ENCODE data around the gene MRFAP1.

The MRFAP1 gene

GRCh38 chr4:6632125-6632524 lies 8.4 kb upstream of the MRFAP1 start:
- TF ChIP-seq, protein P1, sequence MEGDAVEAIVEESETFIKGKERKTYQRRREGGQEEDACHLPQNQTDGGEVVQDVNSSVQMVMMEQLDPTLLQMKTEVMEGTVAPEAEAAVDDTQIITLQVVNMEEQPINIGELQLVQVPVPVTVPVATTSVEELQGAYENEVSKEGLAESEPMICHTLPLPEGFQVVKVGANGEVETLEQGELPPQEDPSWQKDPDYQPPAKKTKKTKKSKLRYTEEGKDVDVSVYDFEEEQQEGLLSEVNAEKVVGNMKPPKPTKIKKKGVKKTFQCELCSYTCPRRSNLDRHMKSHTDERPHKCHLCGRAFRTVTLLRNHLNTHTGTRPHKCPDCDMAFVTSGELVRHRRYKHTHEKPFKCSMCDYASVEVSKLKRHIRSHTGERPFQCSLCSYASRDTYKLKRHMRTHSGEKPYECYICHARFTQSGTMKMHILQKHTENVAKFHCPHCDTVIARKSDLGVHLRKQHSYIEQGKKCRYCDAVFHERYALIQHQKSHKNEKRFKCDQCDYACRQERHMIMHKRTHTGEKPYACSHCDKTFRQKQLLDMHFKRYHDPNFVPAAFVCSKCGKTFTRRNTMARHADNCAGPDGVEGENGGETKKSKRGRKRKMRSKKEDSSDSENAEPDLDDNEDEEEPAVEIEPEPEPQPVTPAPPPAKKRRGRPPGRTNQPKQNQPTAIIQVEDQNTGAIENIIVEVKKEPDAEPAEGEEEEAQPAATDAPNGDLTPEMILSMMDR (IDR thresholded peaks at IDR 0.05; ENCODE audit: insufficient read depth, low read length, poor library complexity, severe bottlenecking), result no peak
- DNase-seq (ENCODE audit: extremely low read depth, insufficient read length), result no peak
- Histone ChIP-seq H3K4me3 (replicated peaks; ENCODE audit: low read depth, low read length) (no peak overlapping the region), H3K36me3 (ENCODE audit: control insufficient read depth, insufficient read depth, low read length) (no peaks in the 10 kb centered on the region), H3K27me3 (replicated peaks; ENCODE audit: control insufficient read depth, insufficient read depth, low read length) (no peaks in the 10 kb centered on the region)

DNA sequence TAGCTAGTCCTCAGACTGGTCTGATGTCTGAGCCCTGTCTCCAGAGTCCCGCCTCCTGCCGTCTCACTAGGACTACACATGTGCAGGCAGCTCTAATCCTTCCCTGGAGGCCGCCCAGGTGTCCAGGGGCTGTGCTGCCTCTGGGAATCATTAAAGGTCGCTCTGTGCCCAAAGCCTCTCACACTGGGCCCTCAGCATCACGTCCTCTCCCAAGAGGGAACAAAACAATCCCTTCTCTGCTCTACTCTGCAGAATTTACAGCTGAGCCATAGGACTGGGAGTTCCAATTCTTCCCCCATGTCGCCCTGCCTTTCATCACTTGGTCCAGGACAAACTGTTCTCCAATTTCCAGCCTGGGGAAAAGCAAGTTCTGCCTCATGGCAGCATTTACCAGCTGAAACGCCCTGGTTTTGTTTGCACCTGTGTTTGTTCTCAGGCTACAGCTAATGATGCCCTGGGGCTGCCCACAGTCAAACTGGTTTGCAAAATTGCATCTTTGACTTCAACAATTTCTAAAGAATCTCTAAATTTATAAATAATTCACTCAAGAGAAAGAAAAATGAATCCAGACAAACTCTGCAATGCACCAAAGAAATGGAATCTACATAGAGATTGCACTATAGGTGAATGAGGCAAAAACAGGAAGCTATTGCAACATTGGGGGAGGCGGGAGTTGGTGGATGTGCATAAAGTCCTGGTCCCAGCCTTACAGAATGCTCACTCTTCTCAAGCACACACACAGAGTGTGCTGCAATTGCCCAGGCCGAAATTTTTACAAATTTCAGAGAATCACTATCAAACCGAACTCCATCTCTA lies 7.2 kb upstream of the MRFAP1 start:
- TF ChIP-seq, protein P1 (IDR thresholded peaks at IDR 0.05; ENCODE audit: insufficient read depth, low read length, poor library complexity, severe bottlenecking), result no peak
- no peaks in the 10 kb centered on the region for H3K36me3 ChIP-seq (ENCODE audit: control insufficient read depth, insufficient read depth, low read length)
- H3K4me3 ChIP-seq (replicated peaks; ENCODE audit: low read depth, low read length), result no peak overlapping the region
- no peak for DNase-seq (ENCODE audit: extremely low read depth, insufficient read length)
- no peaks in the 10 kb centered on the region for H3K27me3 ChIP-seq (replicated peaks; ENCODE audit: control insufficient read depth, insufficient read depth, low read length)

GRCh38 chr4:6634746-6635145 lies 5.7 kb upstream of the MRFAP1 start:
- Histone ChIP-seq H3K4me3 (replicated peaks; ENCODE audit: low read depth, low read length) (no peak overlapping the region), H3K36me3 (ENCODE audit: control insufficient read depth, insufficient read depth, low read length) (no peaks in the 10 kb centered on the region), H3K27me3 (replicated peaks; ENCODE audit: control insufficient read depth, insufficient read depth, low read length) (no peaks in the 10 kb centered on the region)
- DNase-seq (ENCODE audit: extremely low read depth, insufficient read length), result no peak
- TF ChIP-seq, protein P1 (IDR thresholded peaks at IDR 0.05; ENCODE audit: insufficient read depth, low read length, poor library complexity, severe bottlenecking), result no peak

GRCh38 chr4:6639137-6639680 lies 1.3 kb upstream of the MRFAP1 start:
- DNase-seq (ENCODE audit: extremely low read depth, insufficient read length), result no peak
- peaks cover 10% of the 10 kb centered on the region for H3K36me3 ChIP-seq (ENCODE audit: control insufficient read depth, insufficient read depth, low read length)
- no peaks in the 10 kb centered on the region for H3K27me3 ChIP-seq (replicated peaks; ENCODE audit: control insufficient read depth, insufficient read depth, low read length)
- H3K4me3 ChIP-seq (replicated peaks; ENCODE audit: low read depth, low read length), result no peak overlapping the region
- TF ChIP-seq, protein P1 (IDR thresholded peaks at IDR 0.05; ENCODE audit: insufficient read depth, low read length, poor library complexity, severe bottlenecking), result no peak

- DNase-seq (ENCODE audit: extremely low read depth, insufficient read length), result no peak
- Histone ChIP-seq H3K4me3 (replicated peaks; ENCODE audit: low read depth, low read length) (peak overlapping the region; percentile 89), H3K27me3 (replicated peaks; ENCODE audit: control insufficient read depth, insufficient read depth, low read length) (no peaks in the 10 kb centered on the region), H3K36me3 (ENCODE audit: control insufficient read depth, insufficient read depth, low read length) (peaks cover 10% of the 10 kb centered on the region)
- TF ChIP-seq, protein P1 (IDR thresholded peaks at IDR 0.05; ENCODE audit: insufficient read depth, low read length, poor library complexity, severe bottlenecking), result no peak
These were observed 882 bp downstream of the MRFAP1 start for GRCh38 chr4:6641164-6641970.
